Caco-2 (cell line): ENCODE data around the gene RPL10. TPM values are rescaled to one million over a fixed set of nuclear protein-coding genes. Genes with fewer than 3 reads are reported as not detected.

ENCODE experiments used
- Bru-seq: library from RNA; stranded (reverse); fragments of 400-500 nt; gene quantifications from one replicate; lab custom pipeline; 2021; lab: Mats Ljungman, UMichigan
- BruChase-seq, 2 experiments: library from RNA; stranded (reverse); fragments of 400-500 nt; gene quantifications; one replicate each; lab custom pipeline; 2021; lab: Mats Ljungman, UMichigan
- BruUV-seq: library from RNA; stranded (reverse); fragments of 400-500 nt; replicated peaks from 2 replicates; lab custom pipeline; 2021; lab: Mats Ljungman, UMichigan
- CTCF ChIA-PET: fragments of 300-600 bp; sonication (Branson Sonifier 250); formaldehyde crosslinking; loops from one replicate; lab custom pipeline; 2022; ENCODE audit warnings: antibody characterized with exemption; lab: Charles Lee
- POLR2A ChIA-PET: fragments of 300-600 bp; sonication (Branson Sonifier 250); formaldehyde crosslinking; loops from one replicate; lab custom pipeline; 2022; ENCODE audit warnings: antibody characterized with exemption; lab: Charles Lee
- DNase-seq, 2 experiments: peaks; one replicate each; pipeline versions ENCODE4 v3.0.0 to v3.0.0-alpha.2; 2020 to 2022
- H3K27me3 ChIP-seq: replicated peaks from 2 replicates; pipeline ENCODE4 v1.6.0; 2011; ENCODE audit warnings: low read length; ENCODE audit not compliant: control insufficient read depth, insufficient read depth
- H3K36me3 ChIP-seq: 2 replicates; pipeline ENCODE4 v1.5.1; 2011; ENCODE audit warnings: low read length; ENCODE audit not compliant: control insufficient read depth, insufficient read depth
- H3K4me1 ChIP-seq: fragments of 250-450 bp; sonication (Bioruptor Pico); 2 replicates; pipeline ENCODE4 v1.5.1; 2020; ENCODE audit warnings: mild to moderate bottlenecking
- H3K4me3 ChIP-seq: 2 replicates; pipeline ENCODE4 v1.5.1; 2011; ENCODE audit warnings: low read depth, mild to moderate bottlenecking, control low read depth, low read length
- H3K9me3 ChIP-seq: fragments of 250-450 bp; sonication (Bioruptor Pico); 2 replicates; pipeline ENCODE4 v1.5.1; 2020; ENCODE audit warnings: mild to moderate bottlenecking, moderate library complexity
- H3K27ac Mint-ChIP-seq: one replicate; pipeline ENCODE4 v1.8.0; 2022; ENCODE audit warnings: mixed read lengths; ENCODE audit not compliant: unreplicated experiment
- H3K27me3 Mint-ChIP-seq: one replicate; pipeline ENCODE4 v1.8.0; 2022; ENCODE audit warnings: mixed read lengths; ENCODE audit not compliant: insufficient read depth, unreplicated experiment
- H3K36me3 Mint-ChIP-seq: one replicate; pipeline ENCODE4 v1.8.0; 2022; ENCODE audit warnings: mild to moderate bottlenecking, mixed read lengths; ENCODE audit not compliant: insufficient read depth, unreplicated experiment
- H3K4me1 Mint-ChIP-seq: one replicate; pipeline ENCODE4 v1.8.0; 2022; ENCODE audit warnings: low read depth, mixed read lengths; ENCODE audit not compliant: unreplicated experiment
- H3K4me3 Mint-ChIP-seq: one replicate; pipeline ENCODE4 v1.8.0; 2022; ENCODE audit warnings: mild to moderate bottlenecking, moderate library complexity, mixed read lengths; ENCODE audit not compliant: unreplicated experiment
- H3K9me3 Mint-ChIP-seq: one replicate; pipeline ENCODE4 v1.8.0; 2022; ENCODE audit warnings: mixed read lengths; ENCODE audit not compliant: unreplicated experiment
- intact Hi-C: fragments of 100-400 bp; cut with micrococcal nuclease; formaldehyde crosslinking; loops from one replicate; pipeline ENCODE4 v1.10.0; 2022; ENCODE audit not compliant: unreplicated experiment
- long read RNA-seq: library from polyadenylated mRNA; stranded (forward); transcript quantifications from one replicate; pipeline ENCODE4 v2.0.0, GENCODE V29; 2022
- total RNA-seq: library from RNA; stranded (reverse); gene quantifications from 2 replicates; pipeline ENCODE4 v1.2.3, GENCODE V29; 2022
- TF ChIP-seq, protein P1 (sequence below), 2 experiments: fragments of 200-600 bp in 1 of 2; IDR thresholded peaks; 1 replicate in 1 of 2; 2 replicates in 1 of 2; pipeline versions ENCODE4 v1.5.1 to v1.8.0; 2011 to 2022; ENCODE audit warnings: antibody characterized with exemption in 1 of 2, control low read depth in 1 of 2, inconsistent platforms in 1 of 2, low read depth in 1 of 2, low read length in 1 of 2, mild to moderate bottlenecking in 1 of 2, moderate library complexity in 1 of 2; ENCODE audit not compliant: insufficient read depth in 1 of 2, severe bottlenecking in 1 of 2, unreplicated experiment in 1 of 2

RPL10 gene
- 2,081 and 2,086 TPM in 2 replicates for total RNA-seq
- Bru-seq, nascent RNA: percentile 99 among the genes with signal in this experiment
- BruChase-seq, experiment 1, labeled RNA remaining after a 2-hour chase: percentile 99 among the genes with signal in this experiment
- BruChase-seq, experiment 2, labeled RNA remaining after a 6-hour chase: percentile 100 among the genes with signal in this experiment
- long read RNA-seq, transcript RPL10-214 (5 exons, 839 nt): minor isoform, 5 of 1,132 reads
- long read RNA-seq, transcript RPL10-204 (7 exons, 2,318 nt): minor isoform, 70 of 1,132 reads
- long read RNA-seq, transcript RPL10-201 (6 exons, 2,278 nt): major isoform, 995 of 1,132 reads
- long read RNA-seq, partial matches to known transcripts: 49 of 1,132 reads
- long read RNA-seq, other reads (novel, unspliced or antisense): 5 of 1,132 reads

DNA sequence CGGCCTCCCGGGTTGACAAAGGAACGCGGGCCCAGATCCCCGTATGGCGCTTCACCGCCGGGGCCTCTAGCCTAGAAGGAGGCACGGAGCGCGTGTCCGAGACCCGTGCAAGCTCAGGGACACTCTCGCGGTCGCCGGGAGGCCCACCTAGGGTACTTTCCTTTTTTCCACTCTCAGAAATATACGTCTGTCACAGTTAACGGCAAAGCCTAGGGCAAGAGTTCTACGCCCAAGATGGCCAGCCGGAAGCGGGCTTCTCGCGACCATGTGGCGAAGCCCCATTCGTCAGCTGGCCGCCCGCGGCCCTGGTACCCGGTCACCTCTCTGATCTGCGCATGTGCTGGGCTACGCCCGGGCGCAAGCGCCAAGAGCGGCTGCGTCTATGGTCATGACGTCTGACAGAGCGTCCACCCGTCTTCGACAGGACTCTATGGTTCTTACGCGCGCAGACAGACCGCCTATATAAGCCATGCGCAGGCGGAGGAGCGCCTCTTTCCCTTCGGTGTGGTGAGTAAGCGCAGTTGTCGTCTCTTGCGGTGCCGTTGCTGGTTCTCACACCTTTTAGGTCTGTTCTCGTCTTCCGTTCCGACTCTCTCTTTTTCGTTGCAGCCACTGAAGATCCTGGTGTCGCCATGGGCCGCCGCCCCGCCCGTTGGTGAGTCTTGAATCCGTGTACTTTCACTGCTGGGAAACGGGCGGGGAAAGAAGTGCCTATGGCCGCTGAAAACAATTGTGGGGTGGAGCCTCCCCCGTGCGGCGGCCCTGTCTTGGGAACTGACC lies at the start of gene RPL10:
Gene RPL10 (plus strand): TSS at position 490 of the 780 bp plus-strand sequence. CDS start 143 bp downstream, at position 633.
- Mint-ChIP-seq H3K9me3 (no peaks in the 10 kb centered on the region), H3K36me3 (peaks cover 55% of the 10 kb centered on the region), H3K27me3 (no peaks in the 10 kb centered on the region), H3K4me1 (peaks cover 8% of the 10 kb centered on the region), H3K4me3 (peak within 1 kb of the TSS; percentile 97), H3K27ac (peak within 1 kb of the TSS; percentile 100)
- TF ChIP-seq, protein P1, sequence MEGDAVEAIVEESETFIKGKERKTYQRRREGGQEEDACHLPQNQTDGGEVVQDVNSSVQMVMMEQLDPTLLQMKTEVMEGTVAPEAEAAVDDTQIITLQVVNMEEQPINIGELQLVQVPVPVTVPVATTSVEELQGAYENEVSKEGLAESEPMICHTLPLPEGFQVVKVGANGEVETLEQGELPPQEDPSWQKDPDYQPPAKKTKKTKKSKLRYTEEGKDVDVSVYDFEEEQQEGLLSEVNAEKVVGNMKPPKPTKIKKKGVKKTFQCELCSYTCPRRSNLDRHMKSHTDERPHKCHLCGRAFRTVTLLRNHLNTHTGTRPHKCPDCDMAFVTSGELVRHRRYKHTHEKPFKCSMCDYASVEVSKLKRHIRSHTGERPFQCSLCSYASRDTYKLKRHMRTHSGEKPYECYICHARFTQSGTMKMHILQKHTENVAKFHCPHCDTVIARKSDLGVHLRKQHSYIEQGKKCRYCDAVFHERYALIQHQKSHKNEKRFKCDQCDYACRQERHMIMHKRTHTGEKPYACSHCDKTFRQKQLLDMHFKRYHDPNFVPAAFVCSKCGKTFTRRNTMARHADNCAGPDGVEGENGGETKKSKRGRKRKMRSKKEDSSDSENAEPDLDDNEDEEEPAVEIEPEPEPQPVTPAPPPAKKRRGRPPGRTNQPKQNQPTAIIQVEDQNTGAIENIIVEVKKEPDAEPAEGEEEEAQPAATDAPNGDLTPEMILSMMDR (IDR thresholded peaks at IDR 0.05; ENCODE audit: insufficient read depth in 1 of 2, low read depth in 1 of 2, low read length in 1 of 2, severe bottlenecking in 1 of 2, unreplicated experiment in 1 of 2): no peak
- CTCF ChIA-PET: interaction anchor here (0.8 to 1.4 kb wide), 2 partner anchors 25 kb away, joined by 3 to 6 read pairs; no protein-coding TSS in a partner anchor
- POLR2A ChIA-PET: interaction anchor here (0.6 to 1.5 kb wide), 9 partner anchors 12 to 127 kb away, joined by 3 to 12 read pairs (median 4); partner anchors contain the start of genes EMD, PLXNA3 and SLC10A3
- BruUV-seq: no TSS peak
- intact Hi-C loops: no loop called here
- Histone ChIP-seq H3K9me3 (no peaks in the 10 kb centered on the region), H3K27me3 (no peaks in the 10 kb centered on the region), H3K4me3 (peak within 1 kb of the TSS; percentile 76), H3K36me3 (peaks cover 5% of the 10 kb centered on the region), H3K4me1 (peaks cover 21% of the 10 kb centered on the region)
- peak; percentile 95 to 96 for DNase-seq

GRCh38 chrX:154348646-154349358 lies 49.4 kb upstream of the RPL10 start:
- Histone ChIP-seq H3K27me3 (no peaks in the 10 kb centered on the region), H3K9me3 (no peaks in the 10 kb centered on the region), H3K4me3 (no peak overlapping the region), H3K36me3 (peaks cover 2% of the 10 kb centered on the region), H3K4me1 (no peaks in the 10 kb centered on the region)
- Mint-ChIP-seq H3K27me3 (no peaks in the 10 kb centered on the region), H3K4me1 (no peaks in the 10 kb centered on the region), H3K36me3 (peaks cover 66% of the 10 kb centered on the region), H3K27ac (no peak overlapping the region), H3K4me3 (no peak overlapping the region), H3K9me3 (no peaks in the 10 kb centered on the region)
- POLR2A ChIA-PET: no interaction called here
- TF ChIP-seq, protein P1 (IDR thresholded peaks at IDR 0.05; ENCODE audit: insufficient read depth in 1 of 2, low read depth in 1 of 2, low read length in 1 of 2, severe bottlenecking in 1 of 2, unreplicated experiment in 1 of 2): no peak
- BruUV-seq: TSS peak; percentile 49
- intact Hi-C loops: no loop called here
- CTCF ChIA-PET: no interaction called here
- DNase-seq: peak; percentile 4 to 23
